ENCODE data around the gene TENM3. TPM values are rescaled to one million over a fixed set of nuclear protein-coding genes. Genes with fewer than 3 reads are reported as not detected.
A peak's percentile ranks its signal among the peaks of the same experiment; 100 is the strongest.

Gene TENM3
- total and polyA plus RNA-seq, 10 of the 15 experiments (the other 5 are each of a cell fraction or from before 2014, with no cell fraction given) = 0.01 to 1.7 (median 0.08) TPM; not detected in 2

GRCh38 chr4:182806259-182807252, 563.4 kb downstream of the TENM3 start (continued):
- TF ChIP-seq RAD51 (IDR thresholded peaks at IDR 0.05) = no peak
- TF ChIP-seq TCF3 (IDR thresholded peaks at IDR 0.05; ENCODE audit: borderline replicate concordance, insufficient read depth, low read depth, low read length) = no peak
- TF ChIP-seq RELA (IDR thresholded peaks at IDR 0.05; ENCODE audit: borderline replicate concordance, partially characterized antibody) = no peak
- no peak for TF ChIP-seq ZBTB40 (IDR thresholded peaks at IDR 0.05; ENCODE audit: borderline replicate concordance)
- no peak for TF ChIP-seq STAT1 (conservative IDR thresholded peaks at IDR 0.05)
- TF ChIP-seq RBBP5 (conservative IDR thresholded peaks at IDR 0.05) = no peak
- no peak for TF ChIP-seq CHD1 (IDR thresholded peaks at IDR 0.05; ENCODE audit: low read depth, low read length)
- peak; percentile 81 for TF ChIP-seq RAD21 (IDR thresholded peaks at IDR 0.05; ENCODE audit: insufficient read depth, low read depth, low read length)
- no peak for TF ChIP-seq ZNF217 (IDR thresholded peaks at IDR 0.05)
- TF ChIP-seq RCOR1 (conservative IDR thresholded peaks at IDR 0.05; ENCODE audit: low read depth, low read length) = 0 out of 2 replicates have a peak, but pooled peaks have one; percentile 72
- no peak for TF ChIP-seq ZZZ3 (IDR thresholded peaks at IDR 0.05; ENCODE audit: control insufficient read depth, insufficient read length, low read depth)
- TF ChIP-seq BRCA1 (IDR thresholded peaks at IDR 0.05; ENCODE audit: low read depth, low read length) = no peak
- TF ChIP-seq SIX5 (IDR thresholded peaks at IDR 0.05; ENCODE audit: low read depth, low read length, severe bottlenecking) = no peak
- peak; percentile 53 for TF ChIP-seq NR2F1 (conservative IDR thresholded peaks at IDR 0.05)
- 0 out of 2 replicates have a peak, but pooled peaks have one; percentile 22 for TF ChIP-seq ESRRA (IDR thresholded peaks at IDR 0.05; ENCODE audit: low read length)
- TF ChIP-seq BMI1 (IDR thresholded peaks at IDR 0.05; ENCODE audit: borderline replicate concordance) = no peak
- TF ChIP-seq SMARCA5 (IDR thresholded peaks at IDR 0.05) = peak; percentile 61; the same call in 1 of the 2 replicates
- TF ChIP-seq CEBPZ (IDR thresholded peaks at IDR 0.05; ENCODE audit: low read depth, low read length) = no peak
- no peak for TF ChIP-seq NFIC (IDR thresholded peaks at IDR 0.05; ENCODE audit: low read depth, low read length)
- TF ChIP-seq MEF2A (IDR thresholded peaks at IDR 0.05; ENCODE audit: insufficient read depth, low read depth, low read length) = no peak
- peak; percentile 35; the same call in 1 of the 2 replicates for TF ChIP-seq RB1 (IDR thresholded peaks at IDR 0.05; ENCODE audit: borderline replicate concordance)

Data from GM12878 (cell line).